Loucy (cell line): ENCODE data around the gene GFI1.

Experiments
- CTCF ChIP-seq: fragments of 200-600 bp; sonication (generic); conservative IDR thresholded peaks from 2 replicates; pipeline ENCODE4 v1.5.1; 2014; ENCODE audit warnings: mild to moderate bottlenecking, antibody characterized with exemption, low read length
- EZH2phosphoT487 ChIP-seq: fragments of 200-600 bp; IDR thresholded peaks from 2 replicates; pipeline ENCODE4 v1.6.1; 2018; ENCODE audit warnings: antibody characterized with exemption, mild to moderate bottlenecking, moderate library complexity, borderline replicate concordance

GRCh38 chr1:92505015-92505692, 18.4 kb upstream of the GFI1 start:
- no peak for TF ChIP-seq CTCF
- TF ChIP-seq EZH2phosphoT487, result no peak
